Esophagus squamous epithelium (tissue), 4 donors: ENCODE measurements around the gene TSPAN32.

Source experiments
- POLR2A ChIP-seq, 4 donors: fragments of 450-650 bp; IDR thresholded peaks; one replicate each; pipeline ENCODE4 v1.6.1; 2017; ENCODE audit warnings: antibody characterized with exemption in 4 of 4, mild to moderate bottlenecking in 4 of 4, moderate library complexity in 3 of 4
- TF ChIP-seq, protein P1 (sequence below), 6 experiments: fragments of 450-650 bp in 4 of 6; fragments of 200-600 bp in 2 of 6; sonication (generic) in 2 of 6; IDR thresholded peaks; one replicate each; pipeline ENCODE4 v1.5.1; 2016 to 2019; ENCODE audit warnings: antibody characterized with exemption in 6 of 6, mild to moderate bottlenecking in 4 of 6, moderate library complexity in 4 of 6

DNA sequence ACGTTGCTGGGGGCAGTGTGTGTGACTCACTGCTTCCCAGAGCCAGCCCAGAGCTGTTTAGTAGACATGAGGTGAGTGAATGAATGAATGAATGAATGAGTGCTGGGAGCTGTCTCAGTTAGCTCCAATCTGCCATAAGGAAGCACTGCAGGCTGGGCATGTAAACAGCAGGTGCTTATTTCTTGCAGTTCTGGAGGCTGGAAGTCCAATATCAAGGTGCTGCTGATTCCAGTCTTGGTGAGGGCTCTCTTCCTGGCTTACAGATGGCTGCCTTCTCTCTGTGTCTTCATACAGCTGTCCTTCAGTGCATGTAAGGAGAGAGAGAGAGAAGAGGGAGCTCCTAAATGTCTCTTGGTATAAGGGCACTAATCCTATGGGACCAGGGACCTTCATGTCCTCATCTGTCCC is 4.2 kb upstream of the TSPAN32 start:
- TF ChIP-seq, protein P1, sequence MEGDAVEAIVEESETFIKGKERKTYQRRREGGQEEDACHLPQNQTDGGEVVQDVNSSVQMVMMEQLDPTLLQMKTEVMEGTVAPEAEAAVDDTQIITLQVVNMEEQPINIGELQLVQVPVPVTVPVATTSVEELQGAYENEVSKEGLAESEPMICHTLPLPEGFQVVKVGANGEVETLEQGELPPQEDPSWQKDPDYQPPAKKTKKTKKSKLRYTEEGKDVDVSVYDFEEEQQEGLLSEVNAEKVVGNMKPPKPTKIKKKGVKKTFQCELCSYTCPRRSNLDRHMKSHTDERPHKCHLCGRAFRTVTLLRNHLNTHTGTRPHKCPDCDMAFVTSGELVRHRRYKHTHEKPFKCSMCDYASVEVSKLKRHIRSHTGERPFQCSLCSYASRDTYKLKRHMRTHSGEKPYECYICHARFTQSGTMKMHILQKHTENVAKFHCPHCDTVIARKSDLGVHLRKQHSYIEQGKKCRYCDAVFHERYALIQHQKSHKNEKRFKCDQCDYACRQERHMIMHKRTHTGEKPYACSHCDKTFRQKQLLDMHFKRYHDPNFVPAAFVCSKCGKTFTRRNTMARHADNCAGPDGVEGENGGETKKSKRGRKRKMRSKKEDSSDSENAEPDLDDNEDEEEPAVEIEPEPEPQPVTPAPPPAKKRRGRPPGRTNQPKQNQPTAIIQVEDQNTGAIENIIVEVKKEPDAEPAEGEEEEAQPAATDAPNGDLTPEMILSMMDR (IDR thresholded peaks at IDR 0.05) = no peak
- TF ChIP-seq POLR2A (IDR thresholded peaks at IDR 0.05) = no peak
